AG04450 (cell line): Measurements from ENCODE around the gene GSE1. TPM values are rescaled to one million over a fixed set of nuclear protein-coding genes. Genes with fewer than 3 reads are reported as not detected.

Experiments used
- CTCF ChIA-PET: fragments of 300-600, 350-600 bp; formaldehyde crosslinking; extraction: SDS; loops from one replicate; lab custom pipeline; 2022; ENCODE audit warnings: antibody characterized with exemption, inconsistent platforms; lab: Charles Lee
- POLR2A ChIA-PET: fragments of 350-600 bp; formaldehyde crosslinking; extraction: SDS; loops from one replicate; lab custom pipeline; 2021; ENCODE audit warnings: antibody characterized with exemption, inconsistent platforms; lab: Yijun Ruan, JAX
- DNase-seq: peaks from one replicate; pipeline ENCODE4 v3.0.0-alpha.2; 2011; ENCODE audit warnings: low read depth, low spot score
- H3K27ac ChIP-seq: one replicate; pipeline ENCODE4 v1.5.1; 2012; ENCODE audit warnings: low read depth, low read length, control low read depth
- H3K27me3 ChIP-seq: one replicate; pipeline ENCODE4 v1.6.0; 2012; ENCODE audit warnings: low read length; ENCODE audit not compliant: control insufficient read depth, insufficient read depth
- H3K4me3 ChIP-seq: 2 replicates; pipeline ENCODE4 v1.5.1; 2011; ENCODE audit warnings: mild to moderate bottlenecking, low read depth, low read length, control low read depth
- H3K9me3 ChIP-seq: 2 replicates; pipeline ENCODE4 v1.5.1; 2012; ENCODE audit warnings: low read length; ENCODE audit not compliant: control insufficient read depth, insufficient read depth
- CTCF ChIP-seq: IDR thresholded peaks from 2 replicates; pipeline ENCODE4 v1.5.1; 2011; ENCODE audit warnings: low read depth, low read length, control low read depth, inconsistent platforms
- polyA plus RNA-seq: library from polyadenylated mRNA; depleted of rRNA; stranded (reverse); fragments of >200 nt; gene quantifications from 2 replicates; pipeline ENCODE4 v1.2.3, GENCODE V29; 2011

GSE1 gene
- polyA plus RNA-seq, 1 experiment: 18.2 TPM

GRCh38 chr16:85614338-85615013, 1.4 kb downstream of the GSE1 start:
- POLR2A ChIA-PET: no interaction called here
- DNase-seq: no peak
- CTCF ChIA-PET: interaction anchor here (3.1 kb wide), 1 partner anchor 339 kb away, joined by 25 read pairs; no protein-coding TSS in a partner anchor
- Histone ChIP-seq H3K27me3 (no peaks in the 10 kb centered on the region), H3K4me3 (0 out of 2 replicates have a peak overlapping the region, but pooled peaks have one; percentile 59), H3K9me3 (no peaks in the 10 kb centered on the region; the same call in 1 of the 2 replicates), H3K27ac (no peak overlapping the region)
- TF ChIP-seq CTCF: no peak

- DNase-seq: no peak
- H3K27ac ChIP-seq: no peak overlapping the region
- no peaks in the 10 kb centered on the region; the same call in 1 of the 2 replicates for H3K9me3 ChIP-seq
- ChIA-PET POLR2A (interaction anchor here (1.1 kb wide), 1 partner anchor 101 kb away, joined by 3 read pairs; no protein-coding TSS in a partner anchor), CTCF (interaction anchor here (0.5 to 3.1 kb wide), 25 partner anchors 9 to 942 kb away, joined by 3 to 25 read pairs (median 5); no protein-coding TSS in a partner anchor)
- no peak for TF ChIP-seq CTCF
- H3K4me3 ChIP-seq: no peak overlapping the region
- H3K27me3 ChIP-seq: no peaks in the 10 kb centered on the region
Observed at GRCh38 chr16:85615014-85615851, 2.1 kb downstream of the GSE1 start.

GRCh38 chr16:85615852-85616606, 2.9 kb downstream of the GSE1 start:
- H3K27ac ChIP-seq: peak overlapping the region; percentile 11
- no peaks in the 10 kb centered on the region; the same call in 1 of the 2 replicates for H3K9me3 ChIP-seq
- POLR2A ChIA-PET: interaction anchor here (0.6 to 1.1 kb wide), 2 partner anchors 102 to 221 kb away, joined by 3 read pairs; no protein-coding TSS in a partner anchor
- H3K4me3 ChIP-seq: no peak overlapping the region
- H3K27me3 ChIP-seq: no peaks in the 10 kb centered on the region
- CTCF ChIA-PET: interaction anchor here (0.6 to 3.1 kb wide), 53 partner anchors 8 to 501 kb away, joined by 3 to 25 read pairs (median 4); no protein-coding TSS in a partner anchor
- peak; percentile 51 for DNase-seq
- peak; percentile 90 for TF ChIP-seq CTCF

- Histone ChIP-seq H3K27ac (no peak overlapping the region), H3K4me3 (no peak overlapping the region), H3K9me3 (no peaks in the 10 kb centered on the region; the same call in 1 of the 2 replicates), H3K27me3 (no peaks in the 10 kb centered on the region)
- CTCF ChIA-PET: interaction anchor here (0.6 to 3.1 kb wide), 50 partner anchors 10 to 502 kb away, joined by 3 to 25 read pairs (median 4); no protein-coding TSS in a partner anchor
- DNase-seq: no peak
- no peak for TF ChIP-seq CTCF
- POLR2A ChIA-PET: interaction anchor here (0.6 to 1.1 kb wide), 2 partner anchors 102 to 221 kb away, joined by 3 read pairs; no protein-coding TSS in a partner anchor
Observed at GRCh38 chr16:85616607-85617321, 3.6 kb downstream of the GSE1 start.
